Upper lobe of right lung (tissue), 1 donor: ENCODE results near the gene PAN2. TPM values are rescaled to one million over a fixed set of nuclear protein-coding genes. Genes with fewer than 3 reads are reported as not detected.
"Not testable (repeated sequence)": the region's sequence is repeated elsewhere in the genome, so short reads cannot be mapped to it uniquely, and the experiment has no call there.

Experiments used
- ATAC-seq: fragments of 200-7000 bp; cut with Tn5 transposase; one replicate; pipeline ENCODE4 v1.9.1; 2020; ENCODE audit warnings: mild to moderate bottlenecking, moderate library complexity
- DNase-seq: peaks from one replicate; pipeline ENCODE4 v3.0.0-alpha.2; 2020
- H3K27ac ChIP-seq: fragments of 200-600 bp; one replicate; pipeline ENCODE4 v1.8.0; 2022
- H3K27me3 ChIP-seq: fragments of 200-600 bp; one replicate; pipeline ENCODE4 v1.8.0; 2022; ENCODE audit warnings: mild to moderate bottlenecking
- H3K36me3 ChIP-seq: fragments of 200-600 bp; one replicate; pipeline ENCODE4 v1.8.0; 2022
- H3K4me1 ChIP-seq: fragments of 200-600 bp; one replicate; pipeline ENCODE4 v1.8.0; 2022
- H3K4me3 ChIP-seq: fragments of 200-600 bp; one replicate; pipeline ENCODE4 v1.8.0; 2022; ENCODE audit warnings: mild to moderate bottlenecking
- H3K9me3 ChIP-seq: fragments of 200-600 bp; one replicate; pipeline ENCODE4 v1.8.0; 2022
- intact Hi-C: fragments of 100-400 bp; cut with DNase I; formaldehyde crosslinking; loops from one replicate; pipeline ENCODE4 v1.11.0; 2022
- total RNA-seq: library from RNA; stranded (reverse); fragmentation: NEBNext Ultra II Directional; extraction: Animal tissue kit (Norgen Biotek cat#: 25700); gene quantifications from one replicate; pipeline ENCODE4 v1.2.1, GENCODE V29; 2021
- TF ChIP-seq, protein P1 (sequence below): fragments of 200-600 bp; IDR thresholded peaks from one replicate; pipeline ENCODE4 v1.8.0; 2022; ENCODE audit warnings: antibody characterized with exemption
- donor health status: DM: no; HTN: yes; CAD: no; lungs with severe emphysema.

The PAN2 gene
- total RNA-seq, 1 donor from 2014 or later = 84.4 TPM

DNA sequence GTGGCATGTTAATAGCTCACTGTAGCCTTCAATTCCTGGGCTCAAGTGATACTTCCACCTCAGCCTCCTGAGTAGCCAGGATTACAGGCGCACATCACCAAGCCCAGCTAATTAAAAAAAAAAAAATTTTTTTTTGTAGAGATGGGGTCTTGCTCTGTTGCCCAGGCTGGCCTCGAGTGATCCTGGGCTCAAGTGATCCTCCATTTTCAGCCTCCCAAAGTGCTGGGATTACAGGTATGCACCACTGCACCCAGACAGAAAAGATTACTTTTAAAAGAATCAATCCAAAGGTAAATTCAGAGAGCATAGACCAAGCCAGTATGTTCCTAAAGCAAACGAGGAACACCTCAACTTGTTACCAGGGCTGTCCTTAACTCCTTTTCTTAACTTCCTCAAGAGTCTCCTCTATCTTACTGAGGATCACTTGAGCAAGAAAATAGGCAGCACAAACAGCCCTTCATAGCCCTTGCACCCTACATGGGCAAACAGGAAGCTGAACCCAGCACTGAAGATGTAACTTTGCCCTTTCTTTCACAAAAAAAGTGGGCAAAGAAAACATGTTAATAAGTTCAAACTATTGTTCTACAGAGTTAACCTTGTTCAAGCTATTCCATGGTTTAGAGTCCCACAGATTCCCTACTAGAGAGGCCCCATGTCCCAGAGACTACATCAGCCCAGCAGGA is 45.0 kb downstream of the PAN2 start:
- no peak overlapping the region for H3K27ac ChIP-seq

DNA sequence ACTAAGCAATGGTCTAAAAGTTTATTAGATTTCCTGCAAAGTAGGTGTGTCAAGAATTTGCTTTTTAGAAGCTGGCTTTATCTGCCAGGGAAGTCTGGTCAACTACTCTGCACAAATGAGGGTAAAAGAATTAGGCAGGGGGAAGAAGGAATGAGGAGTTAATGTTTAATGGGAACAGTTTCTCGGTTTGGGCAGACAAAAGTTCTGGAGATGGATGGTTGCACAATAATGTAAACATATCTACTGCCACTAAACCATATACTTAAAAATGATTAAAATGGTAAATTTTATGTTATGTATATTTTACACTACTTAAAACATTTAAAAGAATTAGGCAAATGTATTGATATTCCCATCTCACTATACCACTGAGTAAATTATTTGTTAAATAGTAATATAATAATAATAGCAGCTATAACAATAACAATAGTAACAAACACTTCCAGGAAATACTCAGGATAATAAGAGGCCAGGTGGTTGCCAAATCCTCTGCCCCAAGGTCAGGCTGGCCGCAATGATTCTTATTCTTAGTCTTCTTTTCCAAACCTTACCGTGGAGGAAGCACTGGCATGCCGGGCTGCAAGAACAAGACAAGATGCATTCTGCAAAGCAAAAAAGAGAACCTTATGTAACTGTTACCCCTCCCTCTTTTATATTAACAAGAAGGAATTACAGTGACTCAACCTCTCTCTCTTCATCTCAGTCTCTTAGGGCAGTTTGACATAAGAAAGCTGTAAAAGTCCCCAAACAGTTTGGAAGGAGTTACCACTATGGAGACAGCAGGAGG is 47.6 kb downstream of the PAN2 start:
- Histone ChIP-seq H3K27me3 (no peaks in the 10 kb centered on the region), H3K4me3 (no peak overlapping the region), H3K9me3 (no peaks in the 10 kb centered on the region), H3K36me3 (peaks cover 60% of the 10 kb centered on the region), H3K4me1 (peaks cover 23% of the 10 kb centered on the region), H3K27ac (peak overlapping the region; percentile 0)
- TF ChIP-seq, protein P1, sequence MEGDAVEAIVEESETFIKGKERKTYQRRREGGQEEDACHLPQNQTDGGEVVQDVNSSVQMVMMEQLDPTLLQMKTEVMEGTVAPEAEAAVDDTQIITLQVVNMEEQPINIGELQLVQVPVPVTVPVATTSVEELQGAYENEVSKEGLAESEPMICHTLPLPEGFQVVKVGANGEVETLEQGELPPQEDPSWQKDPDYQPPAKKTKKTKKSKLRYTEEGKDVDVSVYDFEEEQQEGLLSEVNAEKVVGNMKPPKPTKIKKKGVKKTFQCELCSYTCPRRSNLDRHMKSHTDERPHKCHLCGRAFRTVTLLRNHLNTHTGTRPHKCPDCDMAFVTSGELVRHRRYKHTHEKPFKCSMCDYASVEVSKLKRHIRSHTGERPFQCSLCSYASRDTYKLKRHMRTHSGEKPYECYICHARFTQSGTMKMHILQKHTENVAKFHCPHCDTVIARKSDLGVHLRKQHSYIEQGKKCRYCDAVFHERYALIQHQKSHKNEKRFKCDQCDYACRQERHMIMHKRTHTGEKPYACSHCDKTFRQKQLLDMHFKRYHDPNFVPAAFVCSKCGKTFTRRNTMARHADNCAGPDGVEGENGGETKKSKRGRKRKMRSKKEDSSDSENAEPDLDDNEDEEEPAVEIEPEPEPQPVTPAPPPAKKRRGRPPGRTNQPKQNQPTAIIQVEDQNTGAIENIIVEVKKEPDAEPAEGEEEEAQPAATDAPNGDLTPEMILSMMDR = no peak
- ATAC-seq (peak; percentile 28), DNase-seq (no peak)
- intact Hi-C loops = no loop called here

More for the DNA sequence above, 45.0 kb downstream of the PAN2 start:
- Histone ChIP-seq H3K4me3 (no peak overlapping the region), H3K4me1 (peaks cover 32% of the 10 kb centered on the region), H3K9me3 (no peaks in the 10 kb centered on the region), H3K27me3 (no peaks in the 10 kb centered on the region), H3K36me3 (peaks cover 39% of the 10 kb centered on the region)
- no peak for DNase-seq
- ATAC-seq = peak; percentile 83
- TF ChIP-seq, protein P1 = no peak
- intact Hi-C loops = no loop called here

DNA sequence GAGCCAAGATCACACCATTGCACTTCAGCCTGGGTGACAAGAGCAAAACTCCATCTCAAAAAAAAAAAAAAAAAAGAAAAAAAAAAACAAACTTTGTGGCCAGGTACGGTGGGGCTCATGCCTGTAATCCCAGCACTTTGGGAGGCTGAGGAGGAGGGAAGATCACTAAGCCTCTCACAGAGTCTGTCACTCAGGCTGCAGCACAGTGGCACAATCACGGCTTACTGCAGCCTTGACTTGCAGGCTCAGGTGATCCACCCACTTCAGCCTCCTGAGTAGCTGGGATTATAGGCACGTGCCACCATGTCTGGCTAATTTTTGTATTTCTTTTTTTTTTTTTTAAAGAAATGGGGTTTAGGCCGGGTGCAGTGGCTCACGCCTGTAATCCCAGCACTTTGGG is 49.5 kb downstream of the PAN2 start:
- Histone ChIP-seq H3K36me3 (peaks cover 65% of the 10 kb centered on the region), H3K4me1 (peaks cover 21% of the 10 kb centered on the region)
- H3K27me3 ChIP-seq, intact Hi-C loops, H3K9me3 ChIP-seq, DNase-seq, H3K27ac ChIP-seq, H3K4me3 ChIP-seq, ATAC-seq: not testable (repeated sequence)

DNA sequence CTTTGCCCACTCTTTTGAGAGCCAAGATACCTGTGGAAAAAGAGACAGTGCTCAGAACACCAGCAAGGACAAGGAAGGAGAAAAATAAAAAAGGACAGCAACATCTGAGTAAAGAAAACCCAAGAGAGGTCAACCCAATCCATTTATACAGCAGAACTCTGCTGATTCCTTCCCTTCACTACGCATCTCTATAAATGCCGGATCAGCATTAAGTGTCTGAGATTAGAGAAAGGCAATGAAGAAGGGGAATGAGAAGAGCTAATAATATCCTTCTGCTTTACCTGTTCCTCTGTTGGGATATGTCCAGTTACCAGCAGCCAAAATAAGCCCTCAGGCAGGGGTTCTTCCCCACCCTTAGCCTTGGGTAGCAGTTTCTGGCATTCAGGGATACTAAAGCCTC is 51.2 kb downstream of the PAN2 start:
- ATAC-seq = no peak
- H3K36me3 ChIP-seq = peaks cover 82% of the 10 kb centered on the region

DNA sequence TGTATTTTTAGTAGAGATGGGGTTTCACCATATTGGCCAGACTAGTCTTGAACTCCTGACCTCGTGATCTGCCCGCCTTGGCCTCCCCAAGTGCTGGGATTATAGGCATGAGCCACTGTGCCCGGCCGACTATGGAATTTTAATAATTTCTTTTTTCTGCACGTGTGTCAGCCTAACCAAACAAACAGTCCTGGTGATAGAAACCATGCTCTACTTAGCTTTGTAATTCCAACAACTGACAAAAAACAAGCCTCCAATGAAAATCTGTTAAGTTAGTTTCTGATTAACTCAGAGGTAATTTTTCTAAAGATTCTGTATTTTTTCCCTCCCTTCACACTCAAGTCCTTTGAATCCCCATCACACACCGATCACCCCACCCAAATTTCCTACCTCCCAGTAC is 51.8 kb downstream of the PAN2 start:
- Histone ChIP-seq H3K4me1 (peaks cover 7% of the 10 kb centered on the region), H3K27me3 (no peaks in the 10 kb centered on the region), H3K36me3 (peaks cover 86% of the 10 kb centered on the region), H3K4me3 (no peak overlapping the region), H3K9me3 (no peaks in the 10 kb centered on the region), H3K27ac (no peak overlapping the region)
- intact Hi-C loops = no loop called here
- TF ChIP-seq, protein P1 = no peak
- DNase-seq = peak; percentile 7
- ATAC-seq = no peak

More for the DNA sequence above, 51.2 kb downstream of the PAN2 start:
- TF ChIP-seq, protein P1 = no peak
- H3K27ac ChIP-seq = no peak overlapping the region
- H3K4me1 ChIP-seq = peaks cover 11% of the 10 kb centered on the region
- no peaks in the 10 kb centered on the region for H3K27me3 ChIP-seq
- no peak overlapping the region for H3K4me3 ChIP-seq
- H3K9me3 ChIP-seq = no peaks in the 10 kb centered on the region
- no peak for DNase-seq
- intact Hi-C loops = no loop called here

DNA sequence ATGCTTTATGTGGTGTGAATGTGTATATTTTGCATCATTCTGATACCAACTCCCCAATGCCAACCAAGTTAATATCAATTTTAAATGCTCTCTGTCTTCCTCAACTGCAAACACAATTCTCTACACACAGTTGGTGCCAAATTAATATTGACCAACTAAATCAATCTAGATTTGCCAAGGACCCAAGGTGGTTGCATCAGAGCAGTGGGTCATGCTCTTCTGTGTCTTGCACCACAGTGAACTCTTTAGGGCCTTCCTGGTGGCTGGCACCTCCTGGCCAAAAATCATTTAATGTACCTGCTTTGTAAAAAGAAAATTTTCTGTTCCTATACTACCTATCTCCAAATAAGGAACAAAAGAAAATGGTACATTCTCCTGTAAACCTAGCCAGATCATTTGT is 53.0 kb downstream of the PAN2 start:
- no peak overlapping the region for H3K27ac ChIP-seq
- DNase-seq = no peak
- no peak overlapping the region for H3K4me3 ChIP-seq
- H3K27me3 ChIP-seq = no peaks in the 10 kb centered on the region
- intact Hi-C loops = no loop called here
- TF ChIP-seq, protein P1 = no peak
- H3K9me3 ChIP-seq = no peaks in the 10 kb centered on the region
- H3K4me1 ChIP-seq = no peaks in the 10 kb centered on the region
- peak; percentile 31 for ATAC-seq
- peaks cover 98% of the 10 kb centered on the region for H3K36me3 ChIP-seq
